SK-N-SH (cell line): ENCODE results near the gene TCF12.

Experiments
- FOSL2 ChIP-seq: IDR thresholded peaks from 2 replicates; pipeline ENCODE4 v1.4.0; 2012; ENCODE audit warnings: low read depth, mild to moderate bottlenecking, moderate library complexity, borderline replicate concordance
- FOXM1 ChIP-seq: IDR thresholded peaks from 2 replicates; pipeline ENCODE4 v1.4.0; 2012; ENCODE audit warnings: low read depth, mild to moderate bottlenecking
- GABPA ChIP-seq: IDR thresholded peaks from 2 replicates; pipeline ENCODE4 v1.4.0; 2012; ENCODE audit warnings: low read depth, mild to moderate bottlenecking
- JUND ChIP-seq: IDR thresholded peaks from 2 replicates; pipeline ENCODE4 v1.4.0; 2012
- RAD21 ChIP-seq: IDR thresholded peaks from 2 replicates; pipeline ENCODE4 v1.6.1; 2012; ENCODE audit warnings: mild to moderate bottlenecking, low read length
- SMC3 ChIP-seq: IDR thresholded peaks from 2 replicates; pipeline ENCODE4 v1.6.1; 2012; ENCODE audit warnings: low read depth, low read length, improper control_type of control experiment
- TAF1 ChIP-seq: IDR thresholded peaks from 2 replicates; pipeline ENCODE4 v1.6.1; 2012; ENCODE audit warnings: low read depth, mild to moderate bottlenecking, low read length, moderate library complexity, borderline replicate concordance
- YY1 ChIP-seq: IDR thresholded peaks from 2 replicates; pipeline ENCODE4 v1.4.0; 2012; ENCODE audit warnings: low read depth, mild to moderate bottlenecking
- TF ChIP-seq, protein P1 (sequence below): fragments of 200-600 bp; sonication (generic); IDR thresholded peaks from 2 replicates; pipeline ENCODE4 v1.6.1; 2017; ENCODE audit warnings: antibody characterized with exemption, mild to moderate bottlenecking, moderate library complexity
- TF ChIP-seq, protein P2 (sequence below): IDR thresholded peaks from 2 replicates; pipeline ENCODE4 v1.6.1; 2012; ENCODE audit warnings: mild to moderate bottlenecking, low read depth, low read length, moderate library complexity
- TF ChIP-seq, protein P3 (sequence below): IDR thresholded peaks from 2 replicates; pipeline ENCODE4 v1.4.0; 2012; ENCODE audit warnings: low read depth

- TF ChIP-seq, protein P1, sequence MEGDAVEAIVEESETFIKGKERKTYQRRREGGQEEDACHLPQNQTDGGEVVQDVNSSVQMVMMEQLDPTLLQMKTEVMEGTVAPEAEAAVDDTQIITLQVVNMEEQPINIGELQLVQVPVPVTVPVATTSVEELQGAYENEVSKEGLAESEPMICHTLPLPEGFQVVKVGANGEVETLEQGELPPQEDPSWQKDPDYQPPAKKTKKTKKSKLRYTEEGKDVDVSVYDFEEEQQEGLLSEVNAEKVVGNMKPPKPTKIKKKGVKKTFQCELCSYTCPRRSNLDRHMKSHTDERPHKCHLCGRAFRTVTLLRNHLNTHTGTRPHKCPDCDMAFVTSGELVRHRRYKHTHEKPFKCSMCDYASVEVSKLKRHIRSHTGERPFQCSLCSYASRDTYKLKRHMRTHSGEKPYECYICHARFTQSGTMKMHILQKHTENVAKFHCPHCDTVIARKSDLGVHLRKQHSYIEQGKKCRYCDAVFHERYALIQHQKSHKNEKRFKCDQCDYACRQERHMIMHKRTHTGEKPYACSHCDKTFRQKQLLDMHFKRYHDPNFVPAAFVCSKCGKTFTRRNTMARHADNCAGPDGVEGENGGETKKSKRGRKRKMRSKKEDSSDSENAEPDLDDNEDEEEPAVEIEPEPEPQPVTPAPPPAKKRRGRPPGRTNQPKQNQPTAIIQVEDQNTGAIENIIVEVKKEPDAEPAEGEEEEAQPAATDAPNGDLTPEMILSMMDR, result no peak
- TF ChIP-seq GABPA (no peak), FOXM1 (no peak), SMC3 (no peak), RAD21 (no peak), TAF1 (no peak), FOSL2 (no peak), YY1 (no peak), JUND (no peak)
- TF ChIP-seq, protein P2, sequence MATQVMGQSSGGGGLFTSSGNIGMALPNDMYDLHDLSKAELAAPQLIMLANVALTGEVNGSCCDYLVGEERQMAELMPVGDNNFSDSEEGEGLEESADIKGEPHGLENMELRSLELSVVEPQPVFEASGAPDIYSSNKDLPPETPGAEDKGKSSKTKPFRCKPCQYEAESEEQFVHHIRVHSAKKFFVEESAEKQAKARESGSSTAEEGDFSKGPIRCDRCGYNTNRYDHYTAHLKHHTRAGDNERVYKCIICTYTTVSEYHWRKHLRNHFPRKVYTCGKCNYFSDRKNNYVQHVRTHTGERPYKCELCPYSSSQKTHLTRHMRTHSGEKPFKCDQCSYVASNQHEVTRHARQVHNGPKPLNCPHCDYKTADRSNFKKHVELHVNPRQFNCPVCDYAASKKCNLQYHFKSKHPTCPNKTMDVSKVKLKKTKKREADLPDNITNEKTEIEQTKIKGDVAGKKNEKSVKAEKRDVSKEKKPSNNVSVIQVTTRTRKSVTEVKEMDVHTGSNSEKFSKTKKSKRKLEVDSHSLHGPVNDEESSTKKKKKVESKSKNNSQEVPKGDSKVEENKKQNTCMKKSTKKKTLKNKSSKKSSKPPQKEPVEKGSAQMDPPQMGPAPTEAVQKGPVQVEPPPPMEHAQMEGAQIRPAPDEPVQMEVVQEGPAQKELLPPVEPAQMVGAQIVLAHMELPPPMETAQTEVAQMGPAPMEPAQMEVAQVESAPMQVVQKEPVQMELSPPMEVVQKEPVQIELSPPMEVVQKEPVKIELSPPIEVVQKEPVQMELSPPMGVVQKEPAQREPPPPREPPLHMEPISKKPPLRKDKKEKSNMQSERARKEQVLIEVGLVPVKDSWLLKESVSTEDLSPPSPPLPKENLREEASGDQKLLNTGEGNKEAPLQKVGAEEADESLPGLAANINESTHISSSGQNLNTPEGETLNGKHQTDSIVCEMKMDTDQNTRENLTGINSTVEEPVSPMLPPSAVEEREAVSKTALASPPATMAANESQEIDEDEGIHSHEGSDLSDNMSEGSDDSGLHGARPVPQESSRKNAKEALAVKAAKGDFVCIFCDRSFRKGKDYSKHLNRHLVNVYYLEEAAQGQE, result no peak
- TF ChIP-seq, protein P3, sequence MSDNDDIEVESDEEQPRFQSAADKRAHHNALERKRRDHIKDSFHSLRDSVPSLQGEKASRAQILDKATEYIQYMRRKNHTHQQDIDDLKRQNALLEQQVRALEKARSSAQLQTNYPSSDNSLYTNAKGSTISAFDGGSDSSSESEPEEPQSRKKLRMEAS, result no peak
Observed at GRCh38 chr15:57308170-57308545, 389.7 kb downstream of the TCF12 start.
